Ishikawa (cell line): ENCODE data around the gene FSHR.

Source experiments
- CEBPB ChIP-seq: IDR thresholded peaks from 2 replicates; pipeline ENCODE4 v1.6.1; 2012
- CREB1 ChIP-seq: IDR thresholded peaks from 2 replicates; pipeline ENCODE4 v1.6.1; 2012; ENCODE audit warnings: low read depth
- EGR1 ChIP-seq: IDR thresholded peaks from 2 replicates; pipeline ENCODE4 v1.6.1; 2012
- EP300 ChIP-seq: IDR thresholded peaks from 2 replicates; pipeline ENCODE4 v1.6.1; 2012; ENCODE audit warnings: borderline replicate concordance
- FOXM1 ChIP-seq: IDR thresholded peaks from 2 replicates; pipeline ENCODE4 v1.6.1; 2012; ENCODE audit warnings: low read depth, borderline replicate concordance
- MAX ChIP-seq: IDR thresholded peaks from 2 replicates; pipeline ENCODE4 v1.6.1; 2012
- NFIC ChIP-seq: IDR thresholded peaks from 2 replicates; pipeline ENCODE4 v1.6.1; 2012
- RAD21 ChIP-seq: IDR thresholded peaks from 2 replicates; pipeline ENCODE4 v1.6.1; 2012; ENCODE audit warnings: low read depth
- TAF1 ChIP-seq: IDR thresholded peaks from 2 replicates; pipeline ENCODE4 v1.6.1; 2012; ENCODE audit warnings: low read depth, mild to moderate bottlenecking
- TCF12 ChIP-seq: IDR thresholded peaks from 2 replicates; pipeline ENCODE4 v1.6.1; 2012; ENCODE audit warnings: low read depth
- TEAD4 ChIP-seq: IDR thresholded peaks from 2 replicates; pipeline ENCODE4 v1.6.1; 2012
- YY1 ChIP-seq: IDR thresholded peaks from 2 replicates; pipeline ENCODE4 v1.6.1; 2012; ENCODE audit warnings: low read depth
- ZBTB7A ChIP-seq: IDR thresholded peaks from 2 replicates; pipeline ENCODE4 v1.6.1; 2012; ENCODE audit warnings: low read depth
- TF ChIP-seq, protein P1 (sequence below): IDR thresholded peaks from 2 replicates; pipeline ENCODE4 v1.6.1; 2012; ENCODE audit warnings: low read depth, mild to moderate bottlenecking

DNA sequence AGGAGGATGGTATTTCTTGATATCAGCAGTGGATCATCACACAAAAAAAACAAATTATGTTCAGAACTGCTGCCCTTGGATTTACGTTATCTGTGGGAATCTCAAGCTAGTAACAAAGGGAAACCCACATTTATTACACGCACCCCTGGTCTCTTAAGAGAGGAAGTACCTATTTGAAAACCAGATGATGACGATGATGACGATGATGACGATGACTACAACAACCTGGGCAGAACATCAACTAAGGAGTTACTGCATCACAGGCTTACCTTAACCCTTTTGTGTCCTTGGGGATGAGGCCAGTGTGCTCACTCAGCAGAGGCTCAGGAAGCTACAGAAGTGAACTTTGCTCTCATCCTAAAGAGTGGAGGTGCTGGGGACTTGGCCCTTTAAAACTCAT, 169.4 kb downstream of the FSHR start:
- no peak for TF ChIP-seq TAF1
- TF ChIP-seq TCF12, result no peak
- TF ChIP-seq TEAD4, result no peak
- no peak for TF ChIP-seq FOXM1
- TF ChIP-seq MAX, result no peak
- no peak for TF ChIP-seq CREB1
- TF ChIP-seq YY1, result no peak
- TF ChIP-seq EP300, result no peak
- no peak for TF ChIP-seq ZBTB7A
- no peak for TF ChIP-seq NFIC
- TF ChIP-seq, protein P1, sequence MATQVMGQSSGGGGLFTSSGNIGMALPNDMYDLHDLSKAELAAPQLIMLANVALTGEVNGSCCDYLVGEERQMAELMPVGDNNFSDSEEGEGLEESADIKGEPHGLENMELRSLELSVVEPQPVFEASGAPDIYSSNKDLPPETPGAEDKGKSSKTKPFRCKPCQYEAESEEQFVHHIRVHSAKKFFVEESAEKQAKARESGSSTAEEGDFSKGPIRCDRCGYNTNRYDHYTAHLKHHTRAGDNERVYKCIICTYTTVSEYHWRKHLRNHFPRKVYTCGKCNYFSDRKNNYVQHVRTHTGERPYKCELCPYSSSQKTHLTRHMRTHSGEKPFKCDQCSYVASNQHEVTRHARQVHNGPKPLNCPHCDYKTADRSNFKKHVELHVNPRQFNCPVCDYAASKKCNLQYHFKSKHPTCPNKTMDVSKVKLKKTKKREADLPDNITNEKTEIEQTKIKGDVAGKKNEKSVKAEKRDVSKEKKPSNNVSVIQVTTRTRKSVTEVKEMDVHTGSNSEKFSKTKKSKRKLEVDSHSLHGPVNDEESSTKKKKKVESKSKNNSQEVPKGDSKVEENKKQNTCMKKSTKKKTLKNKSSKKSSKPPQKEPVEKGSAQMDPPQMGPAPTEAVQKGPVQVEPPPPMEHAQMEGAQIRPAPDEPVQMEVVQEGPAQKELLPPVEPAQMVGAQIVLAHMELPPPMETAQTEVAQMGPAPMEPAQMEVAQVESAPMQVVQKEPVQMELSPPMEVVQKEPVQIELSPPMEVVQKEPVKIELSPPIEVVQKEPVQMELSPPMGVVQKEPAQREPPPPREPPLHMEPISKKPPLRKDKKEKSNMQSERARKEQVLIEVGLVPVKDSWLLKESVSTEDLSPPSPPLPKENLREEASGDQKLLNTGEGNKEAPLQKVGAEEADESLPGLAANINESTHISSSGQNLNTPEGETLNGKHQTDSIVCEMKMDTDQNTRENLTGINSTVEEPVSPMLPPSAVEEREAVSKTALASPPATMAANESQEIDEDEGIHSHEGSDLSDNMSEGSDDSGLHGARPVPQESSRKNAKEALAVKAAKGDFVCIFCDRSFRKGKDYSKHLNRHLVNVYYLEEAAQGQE, result no peak
- no peak for TF ChIP-seq RAD21
- TF ChIP-seq EGR1, result no peak
- no peak for TF ChIP-seq CEBPB
